ENCODE measurements around the gene STUB1.

Gene STUB1

DNA sequence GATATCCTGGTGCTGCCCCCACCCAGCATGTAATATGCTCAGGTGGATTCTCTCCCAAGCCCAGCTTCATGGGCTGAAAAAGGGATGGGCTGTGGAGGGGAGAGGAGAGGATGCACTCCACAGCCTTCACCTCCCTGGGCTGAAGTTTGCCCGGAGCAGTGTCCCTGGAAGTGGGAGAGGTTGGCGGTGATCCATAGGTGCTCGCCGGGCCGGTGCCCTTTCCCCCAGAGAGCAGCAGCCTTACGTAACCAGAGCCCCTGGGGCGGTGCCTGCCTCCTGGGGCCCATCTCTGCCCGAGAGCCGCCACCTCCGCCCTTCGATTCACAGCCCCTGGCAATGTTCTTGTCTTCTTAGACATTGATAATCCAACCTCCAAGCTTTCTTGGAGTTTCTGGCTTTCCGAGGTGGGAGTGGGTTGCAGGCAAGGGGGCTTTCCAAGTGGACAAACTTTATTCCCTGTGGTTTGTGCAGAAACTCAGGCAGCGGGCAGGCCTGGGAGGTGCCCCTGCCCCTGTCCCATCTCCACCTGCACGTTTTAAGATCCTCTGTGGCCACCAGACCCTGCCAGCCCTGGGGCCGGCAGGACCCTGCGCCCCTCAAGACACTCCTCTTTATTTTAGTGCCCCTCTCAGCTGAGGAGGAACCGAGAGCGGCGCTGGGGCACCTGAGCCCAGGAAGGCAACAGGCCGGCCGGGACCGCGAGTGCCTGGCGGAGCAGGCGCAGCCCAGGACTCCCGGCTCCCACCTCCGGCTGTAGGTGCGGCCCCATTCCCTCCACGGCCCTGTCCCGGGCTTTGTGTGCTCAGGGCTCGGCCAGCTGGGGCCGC is 34.1 kb upstream of the STUB1 start:
- DNase-seq = no peak

DNA sequence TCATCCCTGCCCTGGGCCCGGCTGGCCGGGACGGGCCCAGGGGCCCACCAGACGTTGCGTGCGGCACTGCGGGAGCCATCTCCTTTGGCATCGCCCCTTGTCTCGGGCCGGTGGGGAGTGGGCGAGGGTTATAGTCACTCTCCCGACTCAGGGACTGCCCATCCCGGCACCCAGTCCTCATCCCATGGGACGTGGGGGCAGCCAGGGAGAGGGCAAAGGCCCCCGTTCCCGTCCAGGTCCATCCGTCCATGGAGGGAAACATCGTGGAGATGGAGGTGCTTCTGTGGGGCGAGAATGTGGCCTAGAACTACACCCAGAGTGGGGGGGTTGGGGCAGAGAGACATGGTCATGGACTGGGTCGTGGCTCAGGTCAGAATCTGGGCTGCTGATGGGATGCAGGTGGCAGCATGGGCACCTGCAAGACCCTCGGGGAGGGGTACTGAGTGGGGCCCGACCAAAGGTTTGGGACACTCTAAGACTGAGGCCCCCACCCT is 33.5 kb upstream of the STUB1 start:
- no peak for DNase-seq

DNA sequence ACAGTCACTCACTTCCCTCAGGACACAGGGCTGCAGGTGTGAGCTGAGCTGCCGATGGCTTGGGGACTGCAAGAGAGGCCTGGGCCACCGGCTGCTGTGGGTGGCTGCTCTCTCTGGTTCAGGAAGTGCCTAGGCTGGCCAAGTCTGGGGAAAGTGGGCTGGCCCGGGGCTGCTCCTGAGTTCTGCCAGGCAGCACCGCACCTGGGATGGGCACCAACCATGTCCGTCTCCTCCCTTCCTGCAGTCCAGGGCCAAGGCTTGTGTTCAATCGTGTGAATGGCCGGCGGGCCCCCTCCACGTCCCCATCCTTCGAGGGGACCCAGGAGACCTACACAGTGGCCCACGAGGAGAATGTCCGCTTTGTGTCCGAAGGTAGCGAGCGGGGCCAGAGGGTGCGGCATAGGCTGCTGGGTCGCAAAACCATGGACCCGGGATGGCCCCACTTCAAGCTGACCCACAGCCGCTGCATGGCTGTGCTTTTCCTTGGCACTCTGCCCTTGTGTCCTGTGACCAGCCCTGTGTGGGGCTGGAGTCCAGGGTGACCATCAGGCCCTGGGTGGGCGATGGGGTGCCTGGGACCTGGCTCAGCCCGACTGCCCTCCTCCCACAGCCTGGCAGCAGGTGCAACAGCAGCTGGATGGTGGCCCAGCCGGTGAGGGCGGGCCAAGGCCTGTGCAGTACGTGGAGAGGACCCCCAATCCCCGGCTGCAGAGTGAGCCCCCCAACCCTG is 32.9 kb upstream of the STUB1 start:
- no peak for DNase-seq

DNA sequence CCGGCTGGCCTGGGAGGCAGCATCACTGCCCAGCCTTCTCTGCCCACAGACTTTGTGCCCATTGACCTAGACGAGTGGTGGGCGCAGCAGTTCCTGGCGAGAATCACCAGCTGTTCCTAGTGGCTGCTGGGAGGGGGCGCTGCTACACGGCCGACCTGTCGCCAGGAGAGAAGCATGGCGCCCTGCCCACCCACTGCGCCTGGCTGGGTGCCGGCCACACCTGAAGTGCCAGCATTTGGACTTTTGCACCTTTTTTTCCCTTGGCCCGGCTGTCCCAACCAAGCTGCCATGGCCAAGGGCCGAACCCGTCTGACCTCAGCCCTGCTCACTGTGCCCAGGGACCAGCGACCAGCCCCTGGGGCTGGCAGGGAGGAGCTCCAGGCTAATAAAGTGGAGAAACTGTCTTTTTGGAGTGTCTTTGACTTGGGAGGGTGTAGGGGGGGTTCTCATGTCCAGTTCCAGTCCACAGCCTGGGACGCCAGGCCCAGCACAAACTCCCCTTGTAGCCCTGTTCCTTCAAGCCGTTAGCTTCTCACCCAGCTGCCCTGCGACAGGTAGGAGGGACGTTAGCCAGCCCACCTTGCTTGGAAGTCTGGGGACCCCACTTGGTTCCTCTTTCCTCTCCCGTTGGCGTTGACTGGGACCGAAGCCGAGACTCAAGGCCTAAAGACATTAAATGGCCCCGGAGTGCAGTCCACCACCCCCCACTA is 32.0 kb upstream of the STUB1 start:
- DNase-seq = peak; percentile 5

DNA sequence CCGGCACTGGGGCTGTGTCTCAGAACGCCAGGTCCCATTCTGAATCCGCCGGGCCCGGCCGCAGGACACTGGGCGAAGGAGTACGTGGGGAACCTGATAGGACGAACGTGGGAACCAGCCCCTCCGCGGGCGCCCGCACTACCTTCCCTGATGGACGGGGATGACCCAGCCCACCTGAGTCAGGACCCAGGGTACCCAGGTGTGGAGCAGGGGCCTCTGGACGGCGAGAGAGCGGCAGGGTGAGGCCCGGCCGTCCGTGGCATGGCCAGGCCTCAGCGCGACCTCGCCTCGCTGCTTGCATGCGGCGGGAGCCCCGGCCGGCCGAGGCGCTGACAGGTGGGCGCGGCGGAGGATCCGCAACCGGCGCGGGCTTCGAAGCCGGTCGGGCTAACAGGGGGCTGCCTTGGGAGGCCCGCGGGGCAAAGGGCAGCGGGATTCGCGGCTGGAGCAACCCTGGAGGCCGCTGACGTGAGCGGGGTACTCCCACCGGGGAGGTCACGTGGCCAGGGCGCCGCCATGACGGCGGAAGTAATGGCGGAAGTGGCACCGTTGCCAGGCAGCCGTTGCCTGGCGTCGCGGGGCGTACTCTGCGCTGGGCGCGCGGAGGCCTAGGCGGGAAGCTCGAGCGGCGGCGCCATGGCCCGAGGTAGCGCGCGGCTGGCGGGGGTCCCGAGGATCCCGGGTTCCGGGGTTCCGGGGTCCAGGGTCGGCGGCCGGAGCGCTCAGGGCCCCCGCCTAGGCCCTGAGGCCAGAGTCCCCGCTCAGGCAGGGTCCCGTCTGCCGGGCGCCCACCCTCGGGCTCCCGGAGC is 31.2 kb upstream of the STUB1 start, which contains the start of gene WDR90:
Gene WDR90, plus strand, starts transcription at position 585 of the 809 bp plus-strand sequence. Its CDS starts 52 bp downstream, at position 637.
- peak; percentile 84 for DNase-seq

DNA sequence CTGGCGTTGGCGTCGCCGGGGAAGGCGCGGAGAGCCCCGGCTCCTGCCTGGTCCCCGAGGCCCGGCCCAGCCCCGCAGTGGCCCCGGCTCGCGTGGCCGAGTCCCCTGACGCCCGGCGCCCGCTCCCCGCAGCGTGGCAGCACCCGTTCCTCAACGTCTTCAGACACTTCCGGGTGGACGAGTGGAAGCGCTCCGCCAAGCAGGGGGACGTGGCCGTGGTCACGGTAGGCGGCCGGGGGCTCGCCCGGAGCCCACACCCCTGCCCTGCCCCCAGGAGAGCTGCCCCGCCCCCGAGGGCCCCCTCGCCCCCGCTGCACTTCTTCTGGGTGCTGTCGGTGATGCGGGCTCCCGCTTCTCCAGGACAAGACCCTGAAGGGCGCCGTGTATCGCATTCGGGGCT is 30.6 kb upstream of the STUB1 start:
- DNase-seq = no peak

DNA sequence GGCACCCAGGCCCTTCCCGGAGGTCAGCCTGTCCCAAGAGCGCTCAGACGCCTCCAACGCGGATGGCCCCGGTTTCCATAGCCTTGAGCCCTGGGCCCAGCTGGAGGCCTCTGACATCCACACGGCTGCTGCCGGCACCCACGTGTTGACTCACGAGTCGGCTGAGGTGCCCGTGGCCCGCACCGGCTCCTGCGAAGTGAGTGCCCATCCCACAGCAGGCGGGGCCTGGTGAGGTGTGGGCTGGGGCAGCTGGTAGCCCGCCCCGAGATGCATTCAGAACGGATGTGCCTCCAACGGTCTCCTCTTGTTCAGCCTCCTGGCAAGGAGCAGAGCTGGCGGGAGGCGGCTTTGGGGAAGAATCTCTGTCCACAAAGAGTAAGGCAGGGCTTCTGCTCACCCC is 28.4 kb upstream of the STUB1 start:
- no peak for DNase-seq

DNA sequence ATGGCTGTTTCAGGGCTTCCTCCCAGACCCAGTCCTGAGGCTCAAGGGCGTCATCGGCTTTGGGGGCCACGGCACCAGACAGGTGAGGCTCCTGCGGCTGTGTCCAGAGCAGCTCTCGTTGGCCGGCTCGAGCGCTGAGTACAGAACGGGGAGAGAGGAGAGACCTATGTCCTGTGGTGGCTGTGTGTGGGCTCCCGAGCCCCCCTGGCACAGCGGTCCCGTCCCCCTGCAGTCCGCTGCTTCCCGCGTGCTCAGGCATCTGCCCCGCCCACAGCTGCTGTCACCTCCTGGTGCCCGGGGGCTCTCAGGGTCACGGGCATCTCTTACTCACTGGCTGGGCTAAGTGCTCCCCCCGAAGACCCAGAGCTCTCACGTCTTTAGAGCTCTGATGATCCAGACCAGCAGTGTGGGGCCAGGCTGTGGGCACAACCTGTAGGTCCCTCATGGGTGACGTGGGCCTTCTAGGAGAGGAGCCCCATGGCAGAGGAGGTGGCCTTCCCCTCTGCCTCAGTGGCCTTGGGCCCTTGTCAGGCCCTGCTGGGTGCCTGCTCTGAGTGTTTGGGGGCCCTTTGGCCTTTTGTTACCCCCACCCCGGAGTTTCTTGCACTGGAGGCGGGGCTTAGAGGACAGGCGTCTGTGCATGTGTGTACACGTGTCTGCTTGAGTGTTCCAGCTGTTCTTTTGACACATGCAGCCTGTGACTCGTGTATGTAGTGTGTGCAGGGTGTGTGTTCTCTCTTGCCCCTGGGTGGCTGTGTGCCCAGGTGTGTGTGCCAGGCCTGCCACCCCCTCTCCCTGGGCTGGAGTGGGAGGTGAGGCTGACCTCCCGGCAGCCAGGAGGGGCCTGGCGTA is 27.5 kb upstream of the STUB1 start:
- no peak for DNase-seq

DNA sequence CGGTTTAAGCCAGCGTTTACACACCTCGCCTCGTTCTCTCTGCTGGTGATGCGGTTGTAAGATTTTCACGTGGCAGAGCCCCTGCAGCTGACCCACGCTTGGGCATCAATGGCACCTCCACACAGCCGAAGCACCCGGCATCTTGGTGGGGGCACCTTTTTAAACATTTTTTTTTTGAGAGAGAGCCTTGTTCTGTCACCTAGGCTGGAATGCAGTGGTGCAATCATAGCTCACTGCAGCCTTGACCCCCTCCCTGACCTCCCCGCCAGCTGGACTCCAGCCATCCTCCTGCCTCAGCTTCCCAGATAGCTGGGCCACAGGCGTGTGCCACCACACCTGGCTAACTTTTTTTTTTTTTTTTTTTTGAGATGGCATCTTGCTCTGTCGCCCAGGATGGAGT is 26.2 kb upstream of the STUB1 start:
- DNase-seq = no peak

DNA sequence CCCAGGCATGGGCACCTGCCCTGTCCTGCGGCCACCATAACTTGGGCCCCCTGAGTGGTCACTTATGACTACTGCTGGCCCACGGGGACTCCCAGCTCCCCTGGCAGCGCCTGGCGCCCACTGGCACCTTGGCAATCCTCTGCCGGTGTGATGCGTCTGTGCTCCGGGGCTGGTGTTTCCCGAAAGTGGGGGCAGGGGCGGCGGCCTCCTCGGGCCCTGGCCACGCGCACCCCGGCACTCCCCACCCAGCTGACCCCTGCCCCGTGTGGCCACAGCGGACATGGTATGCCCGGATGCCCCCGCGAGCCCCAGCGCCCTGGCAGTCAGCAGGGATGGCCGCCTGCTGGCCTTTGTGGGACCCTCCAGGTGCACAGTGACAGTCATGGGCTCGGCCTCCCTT is 22.7 kb upstream of the STUB1 start:
- DNase-seq = no peak

DNA sequence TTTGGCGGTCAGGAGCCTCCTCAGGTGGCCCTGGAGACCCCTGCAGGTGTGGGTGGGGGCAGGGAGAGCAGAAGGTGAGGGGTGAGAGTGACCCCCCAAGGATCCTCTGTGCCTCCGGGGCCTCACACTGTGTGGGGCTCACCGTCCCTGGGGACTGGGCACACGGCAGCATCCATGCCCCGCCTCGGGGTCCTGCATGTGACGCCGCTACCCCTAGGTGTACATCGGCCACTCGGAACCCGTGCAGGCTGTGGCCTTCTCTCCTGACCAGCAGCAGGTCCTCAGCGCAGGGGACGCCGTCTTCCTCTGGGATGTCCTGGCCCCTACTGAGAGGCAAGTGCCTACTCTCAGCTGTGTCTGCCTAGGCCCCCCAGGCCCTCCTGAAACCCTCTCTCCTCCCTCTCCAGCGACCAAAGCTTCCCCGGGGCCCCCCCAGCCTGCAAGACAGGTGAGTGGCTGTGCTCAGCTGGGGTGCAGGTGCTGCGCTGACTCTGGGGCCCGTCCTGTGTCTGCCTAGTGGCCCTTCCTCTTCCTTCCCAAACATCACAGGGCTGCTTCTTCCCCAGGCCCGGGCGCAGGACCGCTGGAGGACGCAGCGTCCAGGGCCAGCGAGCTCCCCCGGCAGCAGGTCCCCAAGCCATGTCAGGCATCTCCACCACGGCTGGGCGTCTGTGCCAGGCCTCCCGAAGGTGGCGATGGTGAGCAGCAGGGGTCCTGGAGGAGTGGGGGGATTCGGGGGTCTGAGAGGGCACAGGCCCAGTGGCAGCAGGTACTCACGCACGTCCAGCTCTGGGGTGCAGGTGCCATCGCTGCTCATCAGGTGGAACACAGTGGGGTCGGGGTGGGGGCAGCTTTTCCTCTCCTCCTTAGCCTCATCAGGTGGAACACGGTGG is 21.3 kb upstream of the STUB1 start:
- no peak for DNase-seq

DNA sequence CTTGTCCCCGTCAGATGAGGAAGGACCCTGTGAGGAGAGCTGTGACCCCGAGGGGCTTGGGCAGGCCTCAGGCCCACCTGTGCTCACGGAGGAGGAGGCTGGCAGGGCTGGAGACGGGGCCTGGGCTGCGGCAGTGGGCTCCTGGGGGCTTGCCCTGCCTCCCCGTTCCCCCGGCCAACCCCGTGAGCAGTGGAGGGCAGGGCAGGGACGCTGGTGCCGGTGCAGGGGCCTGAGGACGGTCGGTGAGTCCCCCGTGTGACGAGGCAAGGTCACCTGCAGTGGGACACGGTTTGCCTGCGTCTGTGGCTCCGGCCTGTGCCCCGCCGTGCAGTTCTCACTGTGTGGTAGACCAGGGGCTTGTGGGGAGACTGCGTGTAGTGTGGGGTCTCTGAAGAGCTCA is 20.6 kb upstream of the STUB1 start:
- no peak for DNase-seq

DNA sequence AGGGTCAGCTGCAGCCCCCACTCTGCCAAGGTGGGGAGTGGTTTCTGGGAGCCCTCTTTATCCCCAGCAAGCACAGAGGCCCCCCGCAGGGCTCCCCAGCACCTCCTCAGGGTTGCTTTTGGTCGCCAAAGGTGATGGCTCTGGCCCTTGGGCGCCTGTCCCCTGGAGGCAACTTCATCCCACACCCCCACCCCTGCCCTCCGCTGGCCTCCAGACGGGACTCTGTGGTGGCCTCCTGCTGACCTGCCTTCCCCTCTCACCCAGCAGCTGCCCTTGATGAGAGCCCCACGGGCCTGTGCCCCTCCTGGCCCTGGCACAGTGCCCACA is 20.1 kb upstream of the STUB1 start:
- DNase-seq = no peak

DNA sequence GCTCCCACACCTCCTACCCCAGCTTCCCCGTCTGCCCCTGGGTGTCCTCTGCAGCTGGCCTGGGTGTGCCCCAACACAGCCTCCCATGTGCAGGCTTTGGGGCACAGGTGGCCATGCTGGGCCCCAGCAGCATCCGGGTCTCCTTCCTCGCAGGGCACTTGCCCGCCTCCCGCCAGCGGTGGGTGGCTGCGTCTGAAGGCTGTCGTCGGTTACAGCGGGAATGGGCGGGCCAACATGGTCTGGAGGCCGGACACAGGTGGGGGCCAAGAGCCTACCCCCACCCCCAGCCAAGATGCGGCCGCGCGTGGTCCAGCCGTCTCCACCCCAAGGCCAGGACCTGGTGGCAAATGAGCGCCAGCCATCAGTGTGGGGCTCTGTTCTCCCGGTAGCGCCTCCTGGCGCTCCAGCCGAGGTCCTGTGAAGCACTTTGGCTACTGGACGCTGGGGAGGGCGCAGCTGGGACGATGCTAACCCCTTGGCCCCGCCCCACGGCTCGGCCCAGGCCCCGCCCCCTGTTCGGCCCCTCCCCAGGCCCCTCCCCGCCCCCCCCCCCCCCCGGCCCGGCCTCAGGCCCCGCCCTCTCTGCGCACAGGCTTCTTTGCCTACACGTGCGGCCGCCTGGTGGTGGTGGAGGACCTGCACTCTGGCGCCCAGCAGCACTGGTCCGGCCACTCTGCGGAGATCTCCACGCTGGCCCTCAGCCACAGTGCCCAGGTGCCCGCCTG is 19.6 kb upstream of the STUB1 start:
- DNase-seq = peak; percentile 48

DNA sequence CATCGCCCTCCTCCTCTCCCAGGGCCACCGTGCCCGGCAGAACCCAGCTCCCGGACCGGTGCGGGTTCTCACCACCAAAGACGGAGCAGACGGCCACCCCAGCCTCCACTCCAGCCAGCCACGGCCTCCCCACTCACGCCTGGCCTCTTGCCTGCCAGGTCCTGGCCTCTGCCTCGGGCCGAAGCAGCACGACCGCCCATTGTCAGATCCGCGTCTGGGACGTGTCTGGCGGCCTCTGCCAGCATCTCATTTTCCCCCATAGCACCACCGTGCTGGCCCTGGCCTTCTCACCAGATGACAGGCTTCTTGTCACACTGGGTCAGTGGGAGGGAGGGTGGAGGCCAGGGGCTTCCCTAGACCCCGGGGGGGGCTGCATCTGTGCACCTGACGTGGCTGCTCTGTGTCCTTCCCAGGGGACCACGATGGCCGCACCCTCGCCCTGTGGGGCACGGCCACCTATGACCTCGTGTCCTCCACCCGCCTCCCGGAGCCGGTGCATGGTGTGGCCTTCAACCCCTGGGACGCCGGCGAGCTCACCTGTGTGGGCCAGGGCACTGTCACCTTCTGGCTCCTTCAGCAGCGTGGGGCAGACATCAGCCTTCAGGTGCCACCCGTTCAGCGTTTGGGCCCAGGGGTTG is 18.9 kb upstream of the STUB1 start:
- DNase-seq = no peak

DNA sequence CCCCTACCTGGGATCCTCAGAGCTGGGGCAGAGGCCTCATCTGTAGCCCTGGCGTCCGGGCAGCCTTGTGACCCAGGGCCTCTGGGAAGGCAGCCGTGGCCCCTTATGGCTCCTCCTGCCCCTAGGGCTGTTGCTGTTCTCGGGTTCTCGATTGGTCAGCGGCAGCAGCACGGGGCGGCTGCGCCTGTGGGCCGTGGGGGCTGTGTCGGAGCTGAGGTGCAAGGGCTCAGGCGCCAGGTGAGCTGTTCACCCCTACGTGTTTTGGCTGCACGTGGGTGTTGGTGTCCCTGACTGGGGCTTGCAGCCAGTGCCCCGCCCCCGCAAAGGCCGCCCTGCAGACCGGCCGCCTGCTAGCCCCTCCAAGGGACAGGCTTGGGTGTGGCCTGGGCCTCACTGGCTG is 18.1 kb upstream of the STUB1 start:
- no peak for DNase-seq

DNA sequence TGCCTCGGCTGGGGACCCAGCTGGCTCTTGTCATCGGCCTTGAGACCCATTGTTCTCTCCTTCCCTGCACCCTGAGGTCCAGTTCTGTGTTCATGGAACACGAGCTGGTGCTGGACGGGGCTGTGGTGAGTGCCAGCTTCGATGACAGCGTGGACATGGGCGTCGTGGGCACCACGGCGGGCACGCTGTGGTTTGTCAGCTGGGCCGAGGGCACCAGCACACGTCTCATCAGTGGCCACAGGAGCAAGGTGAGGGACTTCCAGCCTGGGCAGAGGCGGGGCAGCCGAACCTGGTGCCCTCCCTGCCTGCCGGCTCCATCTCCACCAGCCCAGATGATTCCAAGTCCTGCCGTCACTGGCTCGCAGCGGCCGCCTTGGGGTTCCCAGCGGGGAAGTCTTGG is 17.6 kb upstream of the STUB1 start:
- DNase-seq = no peak

DNA sequence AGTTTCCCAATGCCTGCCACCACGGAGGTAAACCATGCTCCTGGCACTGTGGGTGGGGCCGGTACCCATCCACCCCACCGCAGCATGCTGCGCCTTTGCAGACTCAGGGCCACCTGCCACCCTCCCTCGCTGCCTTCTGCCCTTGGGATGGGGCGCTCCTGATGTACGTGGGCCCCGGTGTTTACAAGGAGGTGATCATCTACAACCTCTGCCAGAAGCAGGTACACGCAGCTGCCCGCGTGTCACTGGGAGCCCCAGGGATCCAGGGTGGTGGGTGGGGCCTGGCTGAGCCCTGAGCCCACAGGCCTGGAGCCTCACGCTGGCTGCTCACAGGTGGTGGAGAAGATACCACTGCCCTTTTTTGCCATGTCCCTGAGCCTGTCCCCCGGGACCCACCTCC is 13.6 kb upstream of the STUB1 start:
- no peak for DNase-seq

DNA sequence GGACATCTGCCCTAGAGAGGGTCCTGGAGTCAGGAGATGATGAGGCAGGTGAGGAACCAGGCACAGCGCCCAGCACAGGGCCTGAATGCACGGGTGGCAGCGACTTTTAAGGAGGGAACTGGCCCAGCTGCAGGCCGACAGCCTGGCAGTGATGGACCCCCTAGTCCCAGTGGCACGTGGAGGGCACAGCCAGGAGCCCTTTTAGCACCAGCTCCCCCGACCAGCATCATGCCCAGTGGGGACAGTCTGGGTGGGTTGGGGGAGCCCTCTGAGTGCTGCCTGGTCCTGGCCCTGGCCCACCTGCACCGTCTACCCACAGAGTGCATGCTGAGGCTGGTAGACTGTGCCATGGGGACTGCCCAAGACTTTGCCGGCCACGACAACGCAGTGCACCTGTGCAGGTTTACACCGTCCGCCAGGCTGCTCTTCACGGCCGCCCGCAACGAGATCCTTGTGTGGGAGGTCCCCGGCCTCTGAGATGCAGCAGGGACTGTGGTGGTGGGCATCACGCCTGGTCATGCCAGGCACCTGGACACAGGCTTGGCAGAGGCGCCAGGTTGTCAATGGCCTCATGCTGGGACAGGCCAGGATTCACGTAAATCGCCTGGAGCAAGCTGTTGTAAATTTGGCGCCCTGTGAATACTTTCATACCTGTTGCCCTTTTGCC is 13.0 kb upstream of the STUB1 start:
- DNase-seq = no peak

All from DMS153 (cell line).